Stimulated activated CD4-positive, alpha-beta T cell treated with anti-CD3 and anti-CD28 coated beads, Interleukin-12 subunit alpha, Interleukin-12 subunit beta, amount 100 ng/mL, for 4 hours (primary cell): ENCODE data around the gene ADCY4.
"Not testable (repeated sequence)": the region's sequence is repeated elsewhere in the genome, so short reads cannot be mapped to it uniquely, and the experiment has no call there.

Experiments
- DNase-seq: peaks from one replicate; pipeline ENCODE4 v3.0.0-alpha.2; 2020

Gene ADCY4

GRCh38 chr14:24337824-24338175, 2.9 kb upstream of the ADCY4 start:
- no peak for DNase-seq

- no peak for DNase-seq
These were observed 2.4 kb upstream of the ADCY4 start for GRCh38 chr14:24337144-24337823.

- DNase-seq = no peak
These were observed 745 bp upstream of the ADCY4 start for GRCh38 chr14:24335461-24336171.

GRCh38 chr14:24332268-24332993, 2.4 kb downstream of the ADCY4 start:
- peak; percentile 72 for DNase-seq

GRCh38 chr14:24331731-24332267, 3.1 kb downstream of the ADCY4 start:
- DNase-seq = no peak

GRCh38 chr14:24330973-24331674, 3.7 kb downstream of the ADCY4 start:
- DNase-seq = no peak

- DNase-seq = no peak
These were observed 5.1 kb downstream of the ADCY4 start for GRCh38 chr14:24329736-24330135.

- DNase-seq = no peak
These were observed 5.7 kb downstream of the ADCY4 start for GRCh38 chr14:24329073-24329663.

- DNase-seq = not testable (repeated sequence)
These were observed 7.0 kb downstream of the ADCY4 start for GRCh38 chr14:24327914-24328313.

GRCh38 chr14:24327303-24327702, 7.6 kb downstream of the ADCY4 start:
- DNase-seq = no peak

- no peak for DNase-seq
These were observed 8.9 kb downstream of the ADCY4 start for GRCh38 chr14:24325963-24326362.

- DNase-seq = no peak
These were observed 9.8 kb downstream of the ADCY4 start for GRCh38 chr14:24325041-24325530.

- no peak for DNase-seq
These were observed 10.8 kb downstream of the ADCY4 start for GRCh38 chr14:24324024-24324423.

GRCh38 chr14:24323341-24323740, 11.5 kb downstream of the ADCY4 start:
- DNase-seq = no peak

GRCh38 chr14:24322672-24323071, 12.2 kb downstream of the ADCY4 start:
- no peak for DNase-seq

- no peak for DNase-seq
These were observed 13.5 kb downstream of the ADCY4 start for GRCh38 chr14:24321212-24321975.

- no peak for DNase-seq
These were observed 17.5 kb downstream of the ADCY4 start for GRCh38 chr14:24317141-24317928.

- DNase-seq = no peak
These were observed 18.3 kb downstream of the ADCY4 start for GRCh38 chr14:24316597-24316950.

GRCh38 chr14:24315807-24316596, 18.9 kb downstream of the ADCY4 start:
- DNase-seq = no peak

GRCh38 chr14:24315243-24315806, 19.5 kb downstream of the ADCY4 start:
- no peak for DNase-seq
